Measurements from ENCODE around the gene PDZD2.

Gene PDZD2

DNA sequence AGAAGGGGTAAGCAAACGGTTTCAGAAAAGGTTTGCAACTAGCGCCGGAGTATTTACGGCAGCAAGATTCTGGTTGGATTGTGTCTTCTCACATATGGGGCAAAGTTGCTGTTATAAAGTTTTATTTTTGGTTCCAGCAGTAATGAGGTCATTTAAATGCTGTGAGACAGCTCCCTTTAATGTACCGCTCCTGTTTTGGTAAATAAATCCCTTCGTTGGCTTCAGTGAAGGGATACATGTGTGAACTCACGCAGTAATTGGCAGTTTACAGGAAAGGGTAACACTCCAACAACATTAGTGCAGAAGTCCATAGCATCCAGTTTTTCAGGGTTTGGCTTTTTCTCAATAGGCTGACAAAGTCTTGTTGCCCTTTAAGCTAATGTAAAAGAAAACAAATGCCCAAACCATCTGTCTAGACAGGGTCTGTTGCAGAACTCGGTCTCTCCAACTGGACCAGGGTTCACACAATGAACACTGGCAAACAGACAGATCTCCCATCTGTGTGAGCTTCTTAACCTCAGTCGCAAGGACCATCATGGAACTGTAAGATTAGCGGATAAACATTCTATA is 351.2 kb downstream of the PDZD2 start:
- no peak for DNase-seq
- Histone ChIP-seq H3K36me3 (peaks cover 0 to 6% (median 0%) of the 10 kb centered on the region in 3 donors), H3K9me3 (no peaks in the 10 kb centered on the region), H3K27ac (no peak overlapping the region), H3K4me1 (peaks cover 0 to 28% (median 5%) of the 10 kb centered on the region in 4 donors), H3K4me3 (no peak overlapping the region), H3K27me3 (no peaks in the 10 kb centered on the region)
- intact Hi-C loops (cut with DNase I; ENCODE audit: low total_unique reads): no loop called here
- TF ChIP-seq CTCF (IDR thresholded peaks at IDR 0.05): no peak

- Histone ChIP-seq H3K27ac (no peak overlapping the region), H3K9me3 (no peaks in the 10 kb centered on the region), H3K36me3 (peaks cover 0 to 6% (median 0%) of the 10 kb centered on the region in 3 donors), H3K27me3 (no peaks in the 10 kb centered on the region), H3K4me3 (no peak overlapping the region), H3K4me1 (peaks cover 0 to 28% (median 5%) of the 10 kb centered on the region in 4 donors)
- intact Hi-C loops (cut with DNase I; ENCODE audit: low total_unique reads): no loop called here
- DNase-seq: no peak
- TF ChIP-seq CTCF (IDR thresholded peaks at IDR 0.05): no peak
Observed at GRCh38 chr5:31990701-31991110, 351.8 kb downstream of the PDZD2 start.

- intact Hi-C loops (cut with DNase I; ENCODE audit: low total_unique reads): no loop called here
- no peak for DNase-seq
- Histone ChIP-seq H3K27ac (no peak overlapping the region), H3K4me3 (no peak overlapping the region), H3K9me3 (no peaks in the 10 kb centered on the region), H3K36me3 (peaks cover 0 to 4% (median 0%) of the 10 kb centered on the region in 3 donors), H3K4me1 (peaks cover 0 to 28% (median 5%) of the 10 kb centered on the region in 4 donors), H3K27me3 (no peaks in the 10 kb centered on the region)
- no peak for TF ChIP-seq CTCF (IDR thresholded peaks at IDR 0.05)
Observed at GRCh38 chr5:31992377-31992776, 353.4 kb downstream of the PDZD2 start.

- intact Hi-C loops (cut with DNase I; ENCODE audit: low total_unique reads): no loop called here
- Histone ChIP-seq H3K27ac (no peak overlapping the region), H3K36me3 (no peaks in the 10 kb centered on the region), H3K9me3 (no peaks in the 10 kb centered on the region), H3K4me3 (no peak overlapping the region), H3K27me3 (no peaks in the 10 kb centered on the region), H3K4me1 (peaks cover 0 to 25% (median 3%) of the 10 kb centered on the region in 4 donors)
- no peak for DNase-seq
- TF ChIP-seq CTCF (IDR thresholded peaks at IDR 0.05): no peak
Observed at GRCh38 chr5:31993165-31993961, 354.4 kb downstream of the PDZD2 start.

DNA sequence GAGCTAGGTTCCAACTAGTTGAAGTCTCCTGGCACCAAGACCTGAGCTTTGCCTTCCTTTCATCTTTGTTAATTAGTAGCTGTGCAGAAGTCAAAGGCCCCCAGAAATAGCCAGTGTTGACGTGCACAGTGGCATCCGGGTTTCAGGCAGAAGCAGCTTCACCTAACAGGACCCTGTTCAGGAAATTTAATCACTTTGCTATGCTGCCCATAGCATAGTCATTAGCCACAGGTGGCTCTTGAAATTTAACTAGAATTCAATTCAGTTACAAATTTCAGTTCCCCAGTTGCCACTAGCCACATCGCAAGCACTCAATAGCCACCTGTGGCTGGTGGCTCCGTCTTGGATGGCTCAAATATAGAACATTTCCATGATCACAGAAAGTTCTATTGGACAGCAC is 356.1 kb downstream of the PDZD2 start:
- TF ChIP-seq CTCF (IDR thresholded peaks at IDR 0.05): no peak
- no peak for DNase-seq
- H3K4me1 ChIP-seq: peaks cover 0 to 19% (median 0%) of the 10 kb centered on the region in 4 donors
- no peak overlapping the region for H3K4me3 ChIP-seq
- no peaks in the 10 kb centered on the region for H3K27me3 ChIP-seq
- intact Hi-C loops (cut with DNase I; ENCODE audit: low total_unique reads): no loop called here
- H3K9me3 ChIP-seq: no peaks in the 10 kb centered on the region
- H3K27ac ChIP-seq: no peak overlapping the region
- H3K36me3 ChIP-seq: no peaks in the 10 kb centered on the region

All from tibial artery (tissue), 4 donors.